ENCODE data around the gene TST. TPM values are rescaled to one million over a fixed set of nuclear protein-coding genes. Genes with fewer than 3 reads are reported as not detected.
A peak's percentile ranks its signal among the peaks of the same experiment; 100 is the strongest.

TST gene
- total and polyA plus RNA-seq, 2 of the 8 experiments (the other 6 are each of a cell fraction or from before 2014, with no cell fraction given), result 22.6 to 61.6 TPM

GRCh38 chr22:37037669-37038068 lies 18.4 kb upstream of the TST start:
- Histone ChIP-seq H2BK20ac (ENCODE audit: low read length) (no peak overlapping the region), H2BK15ac (ENCODE audit: low read length) (no peak overlapping the region), H3K4me1 (replicated peaks in 1 of 4; ENCODE audit: control insufficient read depth in 3 of 4, insufficient read depth in 4 of 4, low read length in 3 of 4) (peaks cover 0 to 12% (median 5%) of the 10 kb centered on the region in 4 experiments; a peak in 4 of 7 replicates), H2AFZ (ENCODE audit: low read length) (no peak overlapping the region), H3K18ac (ENCODE audit: extremely low read depth, low read length) (no peak overlapping the region; the same call in 1 of the 2 replicates), H3K56ac (replicated peaks; ENCODE audit: insufficient read length, low read depth, low read length) (no peak overlapping the region), H3K9ac (replicated peaks in 1 of 4; ENCODE audit: extremely low read depth in 1 of 4, low read depth in 3 of 4, low read length in 3 of 4) (no peak overlapping the region), H4K8ac (ENCODE audit: extremely low read depth, insufficient read depth, low read length) (no peak overlapping the region), H2AK5ac (ENCODE audit: low read depth, low read length) (no peak overlapping the region), H3K23ac (ENCODE audit: insufficient read length) (no peak overlapping the region), H3K27ac (ENCODE audit: low read depth, low read length) (no peak overlapping the region), H4K5ac (ENCODE audit: insufficient read length, low read depth, low read length) (no peak overlapping the region), H3K4ac (replicated peaks; ENCODE audit: insufficient read length, low read depth, low read length) (peak overlapping the region; percentile 25), H3K4me2 (ENCODE audit: insufficient read depth in 1 of 2, low read depth in 2 of 2, low read length in 2 of 2) (no peak overlapping the region), H3K36me3 (ENCODE audit: control insufficient read depth in 2 of 4, insufficient read depth in 4 of 4, low read length in 3 of 4) (no peaks in the 10 kb centered on the region), H2BK5ac (ENCODE audit: low read depth, low read length) (no peak overlapping the region), H3K27me3 (replicated peaks in 1 of 4; ENCODE audit: control insufficient read depth in 3 of 4, extremely low read depth in 1 of 4, insufficient read depth in 3 of 4, low read length in 3 of 4) (0 out of 7 replicates have a peak, but pooled peaks cover 0 to 5% (median 0%) of the 10 kb centered on the region in 4 experiments), H3K79me2 (ENCODE audit: control insufficient read depth in 1 of 2, insufficient read depth in 2 of 2, low read length in 2 of 2) (no peaks in the 10 kb centered on the region), H4K91ac (replicated peaks; ENCODE audit: insufficient read length, low read length) (no peak overlapping the region), H2BK120ac (replicated peaks; ENCODE audit: low read depth, low read length) (no peak overlapping the region), H3K4me3 (ENCODE audit: extremely low read depth in 1 of 4, insufficient read depth in 2 of 4, low read depth in 3 of 4, low read length in 4 of 4) (no peak overlapping the region), H2BK12ac (ENCODE audit: low read depth, low read length) (no peak overlapping the region), H3K23me2 (ENCODE audit: low read depth, low read length) (no peaks in the 10 kb centered on the region), H3K79me1 (ENCODE audit: low read depth, low read length) (no peaks in the 10 kb centered on the region), H4K20me1 (replicated peaks in 1 of 2; ENCODE audit: control insufficient read depth in 1 of 2, insufficient read depth in 2 of 2, low read length in 2 of 2) (no peaks in the 10 kb centered on the region), H3K14ac (ENCODE audit: insufficient read length) (no peak overlapping the region), H3K9me3 (ENCODE audit: insufficient read depth in 2 of 2, low read depth in 1 of 2, low read length in 1 of 2) (no peaks in the 10 kb centered on the region)
- DNase-seq (ENCODE audit: low read depth in 1 of 2, low spot score in 2 of 2), result no peak
- no peak for FAIRE-seq
- ChIA-PET POLR2A (ENCODE audit: partially characterized antibody) (interaction anchor here (1.3 to 1.8 kb wide), 2 partner anchors 14 to 18 kb away, joined by 3 read pairs; no protein-coding TSS in a partner anchor), CTCF (ENCODE audit: partially characterized antibody) (interaction anchor here (0.9 to 1.7 kb wide), 5 partner anchors 10 to 166 kb away, joined by 3 to 4 read pairs (median 3); no protein-coding TSS in a partner anchor)
- 79% methylated on average over 14 of the region's 14 CpGs; no CpG with 5 or more reads in 1 of the 2 experiments for WGBS, 2 experiments (ENCODE audit: extremely low coverage in 1 of 2, insufficient coverage in 1 of 2, insufficient read length in 1 of 2, insufficient replicate concordance in 2 of 2, low coverage in 1 of 2, low lambda C conversion rate in 2 of 2, missing lambda C conversion rate in 1 of 2)
- TF ChIP-seq RBBP5 (IDR thresholded peaks at IDR 0.05; ENCODE audit: borderline replicate concordance, low read depth, low read length) (no peak), KDM5A (IDR thresholded peaks at IDR 0.05; ENCODE audit: low read length) (no peak), CREB1 (IDR thresholded peaks at IDR 0.05) (no peak), NRF1 (IDR thresholded peaks at IDR 0.05; ENCODE audit: low read depth, low read length) (no peak), SUZ12 (IDR thresholded peaks at IDR 0.05; ENCODE audit: low read length) (no peak), KDM1A (IDR thresholded peaks at IDR 0.05; ENCODE audit: borderline replicate concordance, low read length) (no peak), ASH2L (IDR thresholded peaks at IDR 0.05; ENCODE audit: low read length) (no peak), HDAC6 (IDR thresholded peaks at IDR 0.05; ENCODE audit: low read depth, low read length) (no peak), BRCA1 (IDR thresholded peaks at IDR 0.05; ENCODE audit: low read depth, low read length) (no peak), FOSL1 (IDR thresholded peaks at IDR 0.05; ENCODE audit: insufficient read depth, low read depth, low read length) (no peak), CTBP2 (IDR thresholded peaks at IDR 0.05; ENCODE audit: borderline replicate concordance, insufficient read depth, insufficient read length, low read length) (no peak), NANOG (IDR thresholded peaks at IDR 0.05; ENCODE audit: insufficient read depth, low read depth, low read length, poor library complexity, severe bottlenecking) (no peak), E2F6 (IDR thresholded peaks at IDR 0.05) (no peak), MAFK (IDR thresholded peaks at IDR 0.05; ENCODE audit: low read depth, low read length) (no peak)

Measured in H1 (cell line).